Measurements from ENCODE around the gene FANCC.

Gene FANCC

GRCh38 chr9:95193480-95193879, 124.0 kb downstream of the FANCC start:
- TF ChIP-seq CTCF (IDR thresholded peaks at IDR 0.05), result no peak
- Histone ChIP-seq H3K27me3 (no peaks in the 10 kb centered on the region), H3K9me3 (no peaks in the 10 kb centered on the region), H3K27ac (no peak overlapping the region), H3K4me3 (ENCODE audit: low read depth in 1 of 2, low read length in 1 of 2) (no peak overlapping the region), H3K36me3 (no peaks in the 10 kb centered on the region), H3K4me1 (ENCODE audit: control insufficient read depth in 1 of 2, insufficient read depth in 1 of 2, low read depth in 1 of 2, low read length in 1 of 2) (peaks cover 4 to 15% of the 10 kb centered on the region in 2 experiments)

DNA sequence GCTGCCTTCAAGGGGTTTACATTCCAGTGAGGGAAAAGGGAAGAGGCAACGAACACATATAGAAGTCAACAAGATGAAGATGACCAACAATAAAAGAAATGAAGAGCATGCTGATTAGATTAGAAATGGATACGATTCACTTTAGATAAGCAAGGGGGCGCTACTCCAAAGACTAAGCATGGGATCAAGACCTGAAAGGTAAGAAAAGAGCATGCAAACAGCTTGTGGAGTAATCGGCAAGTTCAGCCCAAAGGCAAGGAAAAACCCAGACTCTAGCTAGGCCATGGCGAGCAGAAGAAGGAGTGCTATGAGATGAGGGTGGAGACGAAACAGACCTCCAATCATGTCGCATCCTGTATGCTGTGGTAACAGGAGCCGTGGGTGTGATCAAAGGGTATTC, 124.4 kb downstream of the FANCC start:
- Histone ChIP-seq H3K27ac (no peak overlapping the region), H3K27me3 (no peaks in the 10 kb centered on the region), H3K4me1 (ENCODE audit: control insufficient read depth in 1 of 2, insufficient read depth in 1 of 2, low read depth in 1 of 2, low read length in 1 of 2) (peaks cover 4 to 15% of the 10 kb centered on the region in 2 experiments), H3K4me3 (ENCODE audit: low read depth in 1 of 2, low read length in 1 of 2) (no peak overlapping the region), H3K9me3 (no peaks in the 10 kb centered on the region), H3K36me3 (no peaks in the 10 kb centered on the region)
- no peak for TF ChIP-seq CTCF (IDR thresholded peaks at IDR 0.05)

DNA sequence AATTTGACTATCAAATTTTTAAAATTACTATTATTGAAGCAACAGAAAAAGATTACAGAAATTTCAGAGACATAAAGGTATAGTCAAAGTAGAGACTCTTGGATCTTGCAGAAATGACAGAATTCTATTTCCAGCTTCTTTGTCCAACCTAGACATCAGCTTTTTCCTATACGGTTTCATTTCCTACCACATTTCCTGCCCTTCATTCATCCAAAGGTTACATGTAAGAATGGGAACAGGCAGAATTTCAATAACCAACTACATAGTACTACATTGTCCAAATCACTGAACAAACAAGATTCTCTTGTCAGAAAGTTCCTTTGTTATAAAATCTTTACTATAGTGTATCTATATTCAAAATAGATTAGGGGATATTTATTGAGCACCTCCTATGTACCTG, 124.9 kb downstream of the FANCC start:
- TF ChIP-seq CTCF (IDR thresholded peaks at IDR 0.05), result no peak
- H3K4me1 ChIP-seq (ENCODE audit: control insufficient read depth in 1 of 2, insufficient read depth in 1 of 2, low read depth in 1 of 2, low read length in 1 of 2), result peaks cover 4 to 15% of the 10 kb centered on the region in 2 experiments
- H3K4me3 ChIP-seq (ENCODE audit: low read depth in 1 of 2, low read length in 1 of 2), result no peak overlapping the region
- H3K9me3 ChIP-seq, result no peaks in the 10 kb centered on the region
- no peaks in the 10 kb centered on the region for H3K36me3 ChIP-seq
- no peaks in the 10 kb centered on the region for H3K27me3 ChIP-seq
- no peak overlapping the region for H3K27ac ChIP-seq

- no peak for TF ChIP-seq CTCF (IDR thresholded peaks at IDR 0.05)
- H3K36me3 ChIP-seq, result no peaks in the 10 kb centered on the region
These were observed 127.1 kb downstream of the FANCC start for GRCh38 chr9:95190413-95190812.

GRCh38 chr9:95189251-95190098, 128.0 kb downstream of the FANCC start:
- no peaks in the 10 kb centered on the region for H3K9me3 ChIP-seq
- no peak for TF ChIP-seq CTCF (IDR thresholded peaks at IDR 0.05)
- H3K4me1 ChIP-seq (ENCODE audit: control insufficient read depth in 1 of 2, insufficient read depth in 1 of 2, low read depth in 1 of 2, low read length in 1 of 2), result peaks cover 4 to 15% of the 10 kb centered on the region in 2 experiments
- H3K36me3 ChIP-seq, result no peaks in the 10 kb centered on the region
- H3K27me3 ChIP-seq, result no peaks in the 10 kb centered on the region
- no peak overlapping the region for H3K27ac ChIP-seq
- H3K4me3 ChIP-seq (ENCODE audit: low read depth in 1 of 2, low read length in 1 of 2), result no peak overlapping the region

More at GRCh38 chr9:95190413-95190812, 127.1 kb downstream of the FANCC start:
- H3K4me3 ChIP-seq (ENCODE audit: low read depth in 1 of 2, low read length in 1 of 2), result no peak overlapping the region
- no peak overlapping the region for H3K27ac ChIP-seq
- H3K4me1 ChIP-seq (ENCODE audit: control insufficient read depth in 1 of 2, insufficient read depth in 1 of 2, low read depth in 1 of 2, low read length in 1 of 2), result peaks cover 4 to 15% of the 10 kb centered on the region in 2 experiments
- no peaks in the 10 kb centered on the region for H3K27me3 ChIP-seq
- no peaks in the 10 kb centered on the region for H3K9me3 ChIP-seq
